ENCODE measurements around the gene TTC27. TPM values are rescaled to one million over a fixed set of nuclear protein-coding genes. Genes with fewer than 3 reads are reported as not detected.

Gene TTC27
- total and polyA plus RNA-seq, 10 of the 15 experiments (the other 5 are each of a cell fraction or from before 2014, with no cell fraction given) = 20.4 to 34.9 (median 26.0) TPM

DNA sequence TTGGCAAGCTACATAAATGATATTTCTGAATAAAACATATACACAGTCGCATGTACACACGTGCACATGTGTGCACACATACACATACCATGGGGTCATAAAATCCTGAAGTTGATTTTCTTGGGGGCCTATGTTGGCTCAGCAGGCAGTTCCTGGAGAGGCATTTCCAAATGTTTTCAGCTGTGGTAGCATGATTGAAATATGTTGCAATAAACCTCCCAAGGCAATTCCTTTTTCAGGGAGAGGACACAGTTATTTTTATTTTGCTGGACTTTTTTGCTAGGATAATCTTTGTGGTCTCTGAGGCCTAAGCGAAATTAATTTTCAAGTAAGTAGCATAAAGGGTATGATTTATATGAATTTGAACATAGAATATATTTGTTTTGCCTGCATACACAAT is 192.2 kb downstream of the TTC27 start:
- H3K9ac ChIP-seq (ENCODE audit: control insufficient read depth, insufficient read depth, low read length) = no peak overlapping the region
- FAIRE-seq (no peak), DNase-seq (ENCODE audit: low read depth, low spot score) (no peak), ATAC-seq (no peak)
- 97% methylated on average over 3 of the region's 3 CpGs for WGBS (ENCODE audit: insufficient coverage, insufficient replicate concordance, low lambda C conversion rate, missing lambda C conversion rate)
- no peaks in the 10 kb centered on the region for H4K20me1 ChIP-seq (ENCODE audit: control insufficient read depth, insufficient read depth)
- intact Hi-C loops (cut with micrococcal nuclease; ENCODE audit: unreplicated experiment) = no loop called here
- in situ Hi-C loops (cut with MboI) = no loop called here
- ChIA-PET SMC1A (ENCODE audit: uncharacterized antibody, unreplicated experiment) (no interaction called here), RAD21 (ENCODE audit: unreplicated experiment) (no interaction called here), POLR2A (no interaction called here), CTCF (no interaction called here)
- H3K9me3 ChIP-seq (replicated peaks; ENCODE audit: control insufficient read depth, insufficient read depth, low read length) = no peaks in the 10 kb centered on the region
- no peaks in the 10 kb centered on the region for H3K79me2 ChIP-seq (ENCODE audit: control insufficient read depth, insufficient read depth, low read length)
- H3K27ac ChIP-seq (ENCODE audit: control insufficient read depth, insufficient read depth) = no peak overlapping the region
- H3K4me3 ChIP-seq = no peak overlapping the region
- no peak overlapping the region for H2AFZ ChIP-seq (ENCODE audit: control insufficient read depth, low read depth, low read length)
- no peaks in the 10 kb centered on the region for H3K27me3 ChIP-seq (replicated peaks in 1 of 2; ENCODE audit: control insufficient read depth in 2 of 2, insufficient read depth in 2 of 2, low read length in 1 of 2)
- TF ChIP-seq, protein P1, sequence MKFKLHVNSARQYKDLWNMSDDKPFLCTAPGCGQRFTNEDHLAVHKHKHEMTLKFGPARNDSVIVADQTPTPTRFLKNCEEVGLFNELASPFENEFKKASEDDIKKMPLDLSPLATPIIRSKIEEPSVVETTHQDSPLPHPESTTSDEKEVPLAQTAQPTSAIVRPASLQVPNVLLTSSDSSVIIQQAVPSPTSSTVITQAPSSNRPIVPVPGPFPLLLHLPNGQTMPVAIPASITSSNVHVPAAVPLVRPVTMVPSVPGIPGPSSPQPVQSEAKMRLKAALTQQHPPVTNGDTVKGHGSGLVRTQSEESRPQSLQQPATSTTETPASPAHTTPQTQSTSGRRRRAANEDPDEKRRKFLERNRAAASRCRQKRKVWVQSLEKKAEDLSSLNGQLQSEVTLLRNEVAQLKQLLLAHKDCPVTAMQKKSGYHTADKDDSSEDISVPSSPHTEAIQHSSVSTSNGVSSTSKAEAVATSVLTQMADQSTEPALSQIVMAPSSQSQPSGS (IDR thresholded peaks at IDR 0.05; ENCODE audit: low read length) = no peak
- TF ChIP-seq, protein P2, sequence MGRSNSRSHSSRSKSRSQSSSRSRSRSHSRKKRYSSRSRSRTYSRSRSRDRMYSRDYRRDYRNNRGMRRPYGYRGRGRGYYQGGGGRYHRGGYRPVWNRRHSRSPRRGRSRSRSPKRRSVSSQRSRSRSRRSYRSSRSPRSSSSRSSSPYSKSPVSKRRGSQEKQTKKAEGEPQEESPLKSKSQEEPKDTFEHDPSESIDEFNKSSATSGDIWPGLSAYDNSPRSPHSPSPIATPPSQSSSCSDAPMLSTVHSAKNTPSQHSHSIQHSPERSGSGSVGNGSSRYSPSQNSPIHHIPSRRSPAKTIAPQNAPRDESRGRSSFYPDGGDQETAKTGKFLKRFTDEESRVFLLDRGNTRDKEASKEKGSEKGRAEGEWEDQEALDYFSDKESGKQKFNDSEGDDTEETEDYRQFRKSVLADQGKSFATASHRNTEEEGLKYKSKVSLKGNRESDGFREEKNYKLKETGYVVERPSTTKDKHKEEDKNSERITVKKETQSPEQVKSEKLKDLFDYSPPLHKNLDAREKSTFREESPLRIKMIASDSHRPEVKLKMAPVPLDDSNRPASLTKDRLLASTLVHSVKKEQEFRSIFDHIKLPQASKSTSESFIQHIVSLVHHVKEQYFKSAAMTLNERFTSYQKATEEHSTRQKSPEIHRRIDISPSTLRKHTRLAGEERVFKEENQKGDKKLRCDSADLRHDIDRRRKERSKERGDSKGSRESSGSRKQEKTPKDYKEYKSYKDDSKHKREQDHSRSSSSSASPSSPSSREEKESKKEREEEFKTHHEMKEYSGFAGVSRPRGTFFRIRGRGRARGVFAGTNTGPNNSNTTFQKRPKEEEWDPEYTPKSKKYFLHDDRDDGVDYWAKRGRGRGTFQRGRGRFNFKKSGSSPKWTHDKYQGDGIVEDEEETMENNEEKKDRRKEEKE (IDR thresholded peaks at IDR 0.05) = no peak
- TF ChIP-seq SUPT20H (IDR thresholded peaks at IDR 0.05; ENCODE audit: borderline replicate concordance, control insufficient read depth, low read depth, low read length) (no peak), DPF2 (IDR thresholded peaks at IDR 0.05) (no peak), GATAD2B (conservative IDR thresholded peaks at IDR 0.05; ENCODE audit: low read depth) (no peak), HDAC2 (IDR thresholded peaks at IDR 0.05) (no peak), RUNX3 (IDR thresholded peaks at IDR 0.05; ENCODE audit: low read length) (no peak), SIN3A (IDR thresholded peaks at IDR 0.05; ENCODE audit: low read depth, low read length) (no peak), EGR1 (IDR thresholded peaks at IDR 0.05; ENCODE audit: borderline replicate concordance in 1 of 2, low read depth in 2 of 2, low read length in 2 of 2) (no peak), STAT3 (IDR thresholded peaks at IDR 0.05; ENCODE audit: low read depth, low read length) (no peak), RFX5 (IDR thresholded peaks at IDR 0.05; ENCODE audit: low read depth, low read length) (no peak), STAT1 (conservative IDR thresholded peaks at IDR 0.05) (no peak), PML (IDR thresholded peaks at IDR 0.05; ENCODE audit: low read length) (no peak), CHD4 (IDR thresholded peaks at IDR 0.05) (no peak), POU2F2 (IDR thresholded peaks at IDR 0.05; ENCODE audit: borderline replicate concordance, low read depth, low read length) (no peak), KAT2A (conservative IDR thresholded peaks at IDR 0.05; ENCODE audit: control insufficient read depth, low read depth, low read length) (no peak), JUNB (IDR thresholded peaks at IDR 0.05) (no peak)
- TF ChIP-seq, protein P3, sequence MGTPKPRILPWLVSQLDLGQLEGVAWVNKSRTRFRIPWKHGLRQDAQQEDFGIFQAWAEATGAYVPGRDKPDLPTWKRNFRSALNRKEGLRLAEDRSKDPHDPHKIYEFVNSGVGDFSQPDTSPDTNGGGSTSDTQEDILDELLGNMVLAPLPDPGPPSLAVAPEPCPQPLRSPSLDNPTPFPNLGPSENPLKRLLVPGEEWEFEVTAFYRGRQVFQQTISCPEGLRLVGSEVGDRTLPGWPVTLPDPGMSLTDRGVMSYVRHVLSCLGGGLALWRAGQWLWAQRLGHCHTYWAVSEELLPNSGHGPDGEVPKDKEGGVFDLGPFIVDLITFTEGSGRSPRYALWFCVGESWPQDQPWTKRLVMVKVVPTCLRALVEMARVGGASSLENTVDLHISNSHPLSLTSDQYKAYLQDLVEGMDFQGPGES (IDR thresholded peaks at IDR 0.05) = no peak
- TF ChIP-seq, protein P4, sequence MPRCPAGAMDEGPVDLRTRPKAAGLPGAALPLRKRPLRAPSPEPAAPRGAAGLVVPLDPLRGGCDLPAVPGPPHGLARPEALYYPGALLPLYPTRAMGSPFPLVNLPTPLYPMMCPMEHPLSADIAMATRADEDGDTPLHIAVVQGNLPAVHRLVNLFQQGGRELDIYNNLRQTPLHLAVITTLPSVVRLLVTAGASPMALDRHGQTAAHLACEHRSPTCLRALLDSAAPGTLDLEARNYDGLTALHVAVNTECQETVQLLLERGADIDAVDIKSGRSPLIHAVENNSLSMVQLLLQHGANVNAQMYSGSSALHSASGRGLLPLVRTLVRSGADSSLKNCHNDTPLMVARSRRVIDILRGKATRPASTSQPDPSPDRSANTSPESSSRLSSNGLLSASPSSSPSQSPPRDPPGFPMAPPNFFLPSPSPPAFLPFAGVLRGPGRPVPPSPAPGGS (IDR thresholded peaks at IDR 0.05; ENCODE audit: borderline replicate concordance, insufficient read depth, low read depth, low read length, poor library complexity, severe bottlenecking) = no peak
- H3K4me1 ChIP-seq (ENCODE audit: control insufficient read depth, insufficient read depth, low read length) = no peaks in the 10 kb centered on the region
- peaks cover 0 to 5% of the 10 kb centered on the region in 2 experiments; a peak in 2 of 4 replicates for H3K36me3 ChIP-seq (ENCODE audit: control insufficient read depth in 2 of 2, insufficient read depth in 2 of 2, low read length in 1 of 2)
- no peak overlapping the region for H3K4me2 ChIP-seq (ENCODE audit: control insufficient read depth, insufficient read depth)
- no TSS peak for BruUV-seq (replicated peaks)
